DMS53 (cell line): ENCODE data around the gene FDXACB1.

Experiments used
- DNase-seq: peaks from one replicate; lab custom pipeline; 2025; lab: John Stamatoyannopoulos, UW

The FDXACB1 gene, protein sequence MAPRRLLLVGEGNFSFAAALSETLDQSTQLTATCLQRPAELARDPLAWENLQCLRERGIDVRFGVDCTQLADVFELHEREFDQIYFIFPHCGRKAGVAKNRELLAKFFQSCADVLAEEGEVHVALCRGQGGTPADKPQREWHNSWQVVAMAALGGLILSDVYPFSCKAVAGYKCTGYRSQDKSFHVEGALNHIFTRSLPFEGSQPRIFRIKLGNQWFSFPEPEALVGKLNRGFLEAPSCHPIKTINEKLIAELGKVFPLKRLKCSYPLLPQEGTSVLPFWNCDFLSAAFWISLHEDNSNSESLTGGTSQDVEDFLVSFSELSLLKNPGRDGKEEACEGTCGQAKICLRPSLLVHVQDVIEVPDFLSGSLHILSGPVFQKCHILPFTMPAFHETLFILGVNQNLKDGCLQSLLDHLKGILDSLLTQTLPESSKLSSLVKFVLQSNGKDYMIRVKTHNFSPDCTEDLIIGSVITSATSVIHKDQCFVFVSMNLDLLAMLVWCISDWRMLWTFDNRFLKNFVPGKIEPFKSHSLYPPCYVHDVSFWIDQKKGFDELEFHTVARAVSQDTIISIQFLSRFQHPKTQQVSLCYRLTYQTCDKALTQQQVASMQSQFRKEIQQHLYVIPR

DNA sequence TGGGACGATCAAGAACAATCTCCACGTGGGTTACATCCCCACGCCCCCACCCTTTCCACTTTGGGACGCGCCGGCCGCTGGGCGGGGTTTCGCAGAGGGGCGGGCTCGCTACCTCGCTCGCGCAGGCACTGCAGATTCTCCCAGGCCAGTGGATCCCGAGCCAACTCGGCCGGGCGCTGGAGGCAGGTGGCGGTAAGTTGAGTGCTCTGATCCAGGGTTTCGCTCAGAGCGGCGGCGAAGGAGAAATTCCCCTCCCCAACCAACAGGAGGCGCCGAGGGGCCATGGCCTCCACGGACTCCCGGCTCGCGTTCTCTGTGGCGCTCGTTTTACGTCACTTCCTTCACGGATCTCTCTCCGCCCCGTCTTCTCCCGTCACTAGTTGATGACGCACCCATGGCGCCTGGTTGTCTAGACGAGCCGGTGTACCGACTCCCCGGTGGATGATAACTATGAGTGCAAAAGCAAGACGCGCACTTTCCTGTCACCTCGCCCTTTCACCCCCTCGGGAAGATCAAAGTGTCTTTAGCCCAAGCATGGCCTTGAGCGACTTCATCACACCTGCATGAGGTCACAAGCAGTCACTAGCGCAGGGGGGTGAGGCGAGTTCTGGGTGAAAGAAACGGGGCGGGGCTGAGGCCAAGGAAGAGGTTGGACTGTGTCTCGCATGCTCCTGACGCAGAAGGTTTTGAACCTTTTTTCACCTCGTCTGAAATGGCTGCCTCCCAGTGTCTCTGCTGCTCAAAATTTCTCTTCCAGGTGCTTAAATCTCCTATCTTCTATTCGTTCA, at the start of gene FDXACB1, which contains the start of gene CFAP68:
TSS of gene FDXACB1 (minus strand) at position 317 of the 788 bp plus-strand sequence. CDS start at position 284, 33 bp downstream.
TSS of gene CFAP68 (plus strand) at position 693 of the 788 bp plus-strand sequence. CDS start at position 713, 20 bp downstream.
- peak; percentile 99 for DNase-seq

DNA sequence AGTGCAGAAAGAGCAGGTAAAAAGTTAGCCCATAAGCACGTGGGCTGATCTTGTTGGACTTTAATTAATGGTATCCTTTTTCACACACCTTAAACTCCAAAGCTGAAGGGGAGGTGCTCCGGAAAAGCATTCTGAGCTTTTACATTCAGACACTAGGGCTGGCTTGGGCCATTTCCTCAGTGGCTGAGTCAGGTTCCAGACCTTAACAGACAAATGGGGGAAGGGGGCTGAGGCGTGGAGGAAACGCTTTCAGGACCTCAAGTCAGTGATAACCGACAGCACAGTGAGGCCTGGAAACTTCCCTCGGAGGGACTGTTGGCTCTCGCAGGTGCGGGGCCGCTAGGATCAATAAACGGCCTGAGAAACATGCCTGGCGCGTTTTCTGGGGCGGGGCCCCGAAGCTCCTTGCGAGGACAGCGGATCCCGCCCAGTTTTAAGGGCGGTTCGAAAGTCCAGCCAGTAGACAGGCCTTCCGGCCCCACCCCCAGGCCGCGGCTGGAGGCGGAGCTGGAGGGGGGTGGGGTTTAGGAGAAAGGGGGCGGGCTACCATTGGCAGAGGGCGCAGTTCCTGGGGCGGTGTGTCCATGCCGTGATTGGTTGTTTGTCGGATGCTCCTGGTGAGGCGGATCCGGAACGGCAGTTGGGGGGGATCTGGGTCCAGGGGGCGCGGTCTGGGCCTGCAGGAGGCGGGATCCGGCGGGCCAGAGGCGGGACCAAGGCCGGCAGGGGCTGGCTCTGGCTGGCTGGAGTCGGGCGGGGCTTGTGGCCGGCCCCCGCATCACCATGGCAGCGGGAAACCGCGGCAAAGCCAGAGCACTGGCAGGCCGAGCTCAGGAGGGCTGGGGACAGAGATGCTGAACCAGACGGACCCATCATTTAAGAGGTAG, 47.8 kb upstream of the FDXACB1 start:
- peak; percentile 99 for DNase-seq

DNA sequence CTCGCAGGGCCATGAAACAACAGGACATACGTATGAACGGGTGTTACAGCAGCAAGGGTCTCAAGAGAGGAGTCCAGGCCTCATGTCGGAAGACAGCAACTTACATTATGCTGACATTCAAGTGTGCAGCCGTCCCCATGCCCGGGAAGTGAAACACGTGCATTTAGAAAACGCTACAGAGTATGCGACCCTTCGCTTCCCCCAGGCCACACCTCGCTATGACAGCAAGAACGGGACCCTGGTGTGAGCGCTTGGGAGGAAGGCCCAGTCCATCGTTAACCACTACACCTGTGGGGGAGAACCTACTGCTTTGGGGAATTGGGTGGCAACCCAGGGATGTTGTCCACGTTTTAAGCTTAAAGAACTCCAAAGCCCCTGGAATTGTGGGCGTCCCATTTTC, 47.0 kb upstream of the FDXACB1 start:
- no peak for DNase-seq

DNA sequence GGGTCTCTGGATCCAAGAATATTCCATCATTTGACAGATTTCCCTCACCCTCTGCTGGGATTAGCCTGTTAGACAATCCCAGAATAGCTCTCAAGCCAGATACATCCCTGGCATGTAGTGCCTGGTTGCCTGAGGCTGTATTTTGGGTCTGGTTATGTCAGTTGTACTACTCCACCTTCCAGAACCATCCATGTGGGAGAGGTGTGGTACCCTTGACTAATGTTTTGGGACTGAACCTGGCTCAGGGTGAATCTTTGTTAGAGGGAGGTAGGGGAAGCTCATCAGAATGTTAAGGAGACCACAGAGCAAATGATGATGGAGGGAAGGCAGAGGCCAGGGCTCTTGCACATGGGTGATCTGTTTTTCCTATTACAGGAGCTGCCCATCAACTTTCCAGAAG, 45.0 kb upstream of the FDXACB1 start:
- peak; percentile 56 for DNase-seq

DNA sequence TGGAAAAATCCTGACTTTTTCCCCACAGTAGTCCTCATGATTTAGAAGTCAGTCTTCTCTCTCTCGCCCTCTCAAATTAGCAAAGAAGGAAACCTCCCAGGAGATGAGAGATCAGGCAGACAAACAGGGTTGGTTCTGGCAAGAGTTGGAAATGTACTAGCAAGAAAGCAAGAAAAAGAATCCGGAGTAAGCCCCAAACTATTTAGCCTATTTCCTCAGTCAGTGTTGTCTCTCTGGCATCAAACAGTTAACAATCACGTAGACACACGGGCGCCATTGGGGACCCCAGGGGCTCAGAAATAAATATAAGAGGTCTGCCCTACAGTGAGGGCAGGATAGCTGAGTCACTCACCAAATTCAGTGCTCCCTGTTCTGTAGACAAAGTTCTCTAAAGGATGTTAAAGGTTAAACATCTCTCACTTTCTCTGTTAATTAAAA, 44.4 kb upstream of the FDXACB1 start:
- peak; percentile 27 for DNase-seq

DNA sequence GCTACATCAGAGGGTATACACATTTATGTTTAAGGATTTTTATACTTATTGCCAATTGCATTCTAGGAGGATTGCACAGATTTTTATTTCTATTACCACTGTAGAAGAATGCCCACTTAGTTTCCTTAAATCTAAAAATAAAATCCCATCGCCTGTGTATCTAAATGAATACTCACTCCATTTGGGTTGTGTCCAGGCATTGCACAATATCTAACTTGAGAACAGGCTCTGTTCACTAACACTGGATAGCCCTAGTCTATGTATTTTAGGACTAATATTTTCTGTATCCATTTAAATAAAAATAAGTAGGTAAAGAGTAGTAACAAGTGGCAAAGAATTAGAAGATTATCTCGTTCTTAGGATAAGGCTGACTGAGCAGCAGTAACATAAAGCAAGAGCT, 43.8 kb upstream of the FDXACB1 start:
- DNase-seq: peak; percentile 27

DNA sequence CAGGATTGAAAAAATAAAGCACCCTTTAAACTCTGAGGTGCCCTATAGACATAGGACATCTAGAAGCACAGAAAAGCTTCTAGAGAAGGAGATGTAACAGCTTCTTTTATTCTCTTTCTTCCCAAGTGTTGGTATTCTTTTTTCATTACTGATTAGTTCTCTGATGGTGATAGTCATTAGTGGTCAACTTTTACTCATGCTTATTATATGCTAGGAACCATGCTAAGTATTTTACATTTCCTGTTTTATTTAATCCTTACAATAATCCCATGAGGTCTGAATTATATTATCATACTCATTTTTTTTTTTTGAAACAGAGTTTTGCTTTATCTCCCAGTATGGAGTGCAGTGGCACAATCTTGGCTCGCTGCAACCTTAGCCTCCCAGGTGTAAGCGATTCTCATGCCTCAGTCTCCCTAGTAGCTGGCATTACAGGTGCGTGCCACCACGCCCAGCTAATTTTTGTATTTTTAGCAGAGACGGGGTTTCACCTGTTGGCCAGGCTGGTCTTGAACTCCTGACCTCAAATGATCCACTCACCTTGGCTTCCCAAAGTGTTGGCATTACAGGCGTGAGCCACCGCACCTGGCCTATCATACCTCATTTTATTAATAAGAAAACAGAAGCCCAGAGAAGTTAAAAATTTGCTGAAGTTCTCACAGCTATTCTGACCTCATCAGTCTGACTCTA, 42.7 kb upstream of the FDXACB1 start:
- no peak for DNase-seq

DNA sequence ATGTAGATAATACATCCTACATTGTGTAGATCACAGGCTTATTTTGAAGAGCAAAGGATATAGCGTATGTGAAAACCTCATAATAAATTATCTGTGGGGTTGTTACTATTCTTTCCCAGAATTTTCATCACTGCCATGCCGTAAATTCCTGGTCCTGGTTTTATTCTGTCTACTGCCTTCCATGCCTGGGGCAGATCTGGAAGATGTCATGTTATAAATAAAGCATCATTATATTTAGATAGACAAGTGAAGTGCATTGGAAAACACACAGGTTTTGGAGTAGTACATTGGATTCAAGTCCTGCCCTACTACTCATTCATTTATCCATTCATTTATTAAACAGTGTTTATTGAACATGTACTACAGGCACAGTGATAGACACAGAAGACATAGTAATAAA, 41.9 kb upstream of the FDXACB1 start:
- no peak for DNase-seq

DNA sequence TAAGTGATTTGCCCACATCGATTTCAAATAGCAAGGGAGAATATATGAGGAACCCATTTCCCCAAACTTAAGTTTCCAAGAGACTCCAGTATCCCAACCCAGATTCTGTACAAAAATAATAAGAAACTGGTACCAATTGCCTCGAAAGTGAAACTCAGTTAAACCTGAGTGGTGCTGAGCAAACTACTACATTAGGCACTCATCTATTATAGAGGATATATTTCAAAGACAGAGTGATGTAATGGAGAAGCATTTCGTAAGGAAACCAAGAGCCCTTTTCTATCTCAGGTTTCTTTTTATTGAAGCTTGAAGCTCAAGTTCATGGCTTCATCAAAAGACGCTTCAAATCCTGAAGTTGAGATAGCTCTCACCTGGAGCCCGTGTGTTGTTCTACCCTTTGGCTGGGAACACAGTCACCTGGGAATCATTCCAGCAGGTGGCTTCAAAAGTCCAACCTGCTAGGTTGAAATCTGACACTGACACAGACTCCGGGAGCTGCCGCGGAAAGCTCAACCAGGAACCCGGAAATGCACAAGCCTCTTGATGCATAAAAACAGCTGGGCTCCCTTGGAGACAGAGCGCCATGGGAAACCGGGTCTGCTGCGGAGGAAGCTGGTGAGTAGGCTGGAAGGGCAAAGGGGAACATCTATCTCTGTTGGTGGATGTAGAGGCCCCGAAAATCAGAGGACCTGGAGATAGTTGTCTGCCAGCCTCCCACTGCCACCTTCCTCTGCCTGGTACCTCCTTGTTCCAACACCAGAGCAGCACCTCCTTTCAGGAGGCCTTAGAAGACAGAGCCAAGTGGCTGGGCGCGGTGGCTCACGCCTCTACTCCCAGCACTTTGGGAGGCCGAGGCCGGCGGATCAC, 39.7 kb upstream of the FDXACB1 start, which contains the start of gene C11orf52:
TSS of gene C11orf52 (plus strand) at position 524 of the 867 bp plus-strand sequence. CDS start at position 584, 60 bp downstream.
- peak; percentile 99 for DNase-seq

DNA sequence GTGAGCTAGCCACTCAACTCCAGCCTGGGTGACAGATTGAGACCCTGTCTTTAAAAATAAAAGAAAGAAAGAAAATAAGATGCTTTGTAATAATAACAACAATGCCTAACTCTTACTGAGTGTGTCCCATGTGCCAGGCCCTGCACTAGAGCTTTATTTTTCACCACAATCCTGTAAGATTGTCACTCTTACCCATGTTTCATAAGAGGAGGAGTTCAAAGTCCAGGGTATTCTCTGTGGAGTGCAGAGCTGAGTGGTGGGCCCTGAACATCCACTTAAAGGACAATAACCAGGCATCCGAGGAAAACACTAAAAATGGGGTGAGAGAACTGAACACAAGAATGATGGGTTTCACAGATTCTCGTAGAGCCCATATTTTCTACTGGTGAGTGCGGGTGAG, 38.8 kb upstream of the FDXACB1 start:
- DNase-seq: peak; percentile 49

DNA sequence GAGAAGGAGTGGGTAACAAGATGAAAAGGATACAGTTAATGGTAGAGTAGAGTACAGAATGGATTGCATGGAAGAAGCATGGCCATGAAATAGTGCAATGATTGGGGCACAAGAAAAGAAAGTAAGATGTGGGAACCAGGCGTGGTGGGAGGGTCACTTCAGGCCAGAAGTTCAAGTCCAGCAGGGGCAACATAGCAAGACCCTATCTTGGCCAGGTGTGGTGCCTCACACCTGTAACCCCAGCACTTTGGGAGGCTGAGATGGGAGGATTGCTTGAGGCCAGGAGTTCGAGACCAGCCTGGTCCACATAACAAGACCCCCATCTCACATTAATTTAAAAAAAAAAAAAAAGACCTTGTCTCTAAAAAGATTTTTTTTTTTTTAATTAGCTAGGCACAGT, 38.3 kb upstream of the FDXACB1 start:
- no peak for DNase-seq

DNA sequence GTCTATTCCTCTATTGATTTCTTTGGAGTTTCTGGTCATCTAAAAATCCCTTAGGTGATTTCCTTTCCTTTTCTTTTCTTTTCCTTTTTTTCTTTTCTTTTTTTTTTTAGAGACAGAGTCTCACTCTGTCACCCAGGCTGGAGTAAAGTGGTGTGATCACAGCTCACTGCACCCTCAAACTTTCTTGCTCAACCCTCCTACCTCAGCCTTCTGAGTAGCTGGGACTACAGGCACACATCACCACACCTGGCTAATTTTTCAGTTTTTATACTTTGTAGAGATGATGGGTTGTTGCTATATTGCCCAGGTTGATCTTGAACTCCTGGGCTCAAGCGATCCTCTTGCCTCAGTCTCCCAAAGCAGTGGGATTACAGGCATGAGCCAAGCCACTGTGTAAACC, 37.8 kb upstream of the FDXACB1 start:
- DNase-seq: no peak

DNA sequence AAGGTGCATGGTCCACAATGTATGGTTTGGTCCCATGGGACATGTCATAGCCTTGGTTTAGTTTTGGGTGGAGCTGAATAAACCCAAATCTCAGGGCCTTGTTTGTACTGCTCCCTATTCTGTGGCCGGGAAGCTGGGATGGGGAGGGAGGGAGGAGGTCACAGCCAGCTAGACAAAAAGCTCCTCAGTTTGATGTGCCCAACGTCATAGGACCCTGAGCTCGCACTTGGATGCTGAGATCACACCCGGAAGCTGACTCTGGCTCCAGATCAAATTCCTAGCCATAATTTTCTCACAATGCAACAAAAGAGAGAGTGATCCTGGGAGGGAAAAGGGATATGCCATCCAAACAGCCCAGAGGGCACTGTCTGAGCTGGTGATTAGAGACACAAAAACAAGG, 35.0 kb upstream of the FDXACB1 start:
- DNase-seq: no peak

DNA sequence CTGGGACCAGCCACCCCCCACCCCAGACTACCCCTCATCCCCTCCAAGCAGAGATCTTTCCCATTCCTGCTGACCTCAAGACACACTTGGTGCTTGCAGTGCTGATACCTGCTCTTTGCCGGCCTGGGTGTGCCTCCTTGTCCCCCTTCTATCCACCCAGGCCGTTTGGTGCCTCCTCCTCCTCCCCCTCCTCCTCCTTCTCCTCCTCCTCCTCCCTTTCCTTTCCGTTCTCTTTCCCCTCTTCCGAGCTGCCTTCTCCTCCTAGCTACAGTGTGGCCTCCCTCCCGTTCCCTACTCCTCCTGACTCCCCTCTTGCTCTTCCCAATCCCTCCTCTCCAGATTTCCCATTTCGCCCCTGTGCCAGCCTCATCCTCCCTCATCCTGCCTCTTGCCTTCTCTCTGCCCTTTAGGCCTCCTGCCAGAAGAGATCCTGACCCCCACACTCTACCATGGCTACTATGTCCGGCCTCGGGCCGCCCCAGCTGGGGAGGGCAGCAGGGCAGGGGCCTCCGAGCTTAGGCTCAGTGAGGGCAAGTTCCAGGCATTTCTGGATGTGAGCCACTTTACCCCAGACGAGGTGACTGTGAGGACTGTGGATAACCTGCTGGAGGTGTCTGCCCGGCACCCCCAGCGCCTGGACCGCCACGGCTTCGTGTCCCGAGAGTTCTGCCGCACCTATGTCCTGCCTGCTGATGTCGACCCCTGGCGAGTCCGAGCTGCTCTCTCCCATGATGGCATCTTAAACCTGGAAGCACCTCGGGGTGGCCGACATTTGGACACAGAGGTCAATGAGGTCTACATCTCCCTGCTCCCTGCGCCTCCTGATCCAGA, 34.3 kb upstream of the FDXACB1 start:
- DNase-seq: no peak

DNA sequence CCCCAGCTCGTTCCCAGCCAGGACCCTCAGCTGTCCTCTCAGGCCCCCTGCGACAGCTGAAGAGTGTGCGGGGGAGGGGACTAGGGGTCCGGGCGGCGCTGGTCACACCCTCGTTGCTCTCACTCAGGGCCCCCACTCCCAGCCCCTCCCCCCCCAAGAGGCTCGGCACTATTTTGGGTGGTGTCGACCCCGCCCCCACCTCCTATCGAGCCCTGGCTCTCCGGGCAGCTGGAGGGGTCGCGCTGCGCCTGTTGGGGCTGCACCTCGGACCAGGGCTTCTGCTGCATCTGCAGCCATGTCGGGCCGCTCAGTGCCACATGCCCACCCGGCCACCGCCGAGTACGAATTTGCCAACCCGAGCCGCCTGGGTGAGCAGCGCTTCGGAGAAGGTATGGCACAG, 33.6 kb upstream of the FDXACB1 start, which contains the start of gene HSPB2:
TSS of gene HSPB2 (plus strand) at position 200 of the 400 bp plus-strand sequence. CDS start at position 296, 96 bp downstream.
- DNase-seq: no peak

DNA sequence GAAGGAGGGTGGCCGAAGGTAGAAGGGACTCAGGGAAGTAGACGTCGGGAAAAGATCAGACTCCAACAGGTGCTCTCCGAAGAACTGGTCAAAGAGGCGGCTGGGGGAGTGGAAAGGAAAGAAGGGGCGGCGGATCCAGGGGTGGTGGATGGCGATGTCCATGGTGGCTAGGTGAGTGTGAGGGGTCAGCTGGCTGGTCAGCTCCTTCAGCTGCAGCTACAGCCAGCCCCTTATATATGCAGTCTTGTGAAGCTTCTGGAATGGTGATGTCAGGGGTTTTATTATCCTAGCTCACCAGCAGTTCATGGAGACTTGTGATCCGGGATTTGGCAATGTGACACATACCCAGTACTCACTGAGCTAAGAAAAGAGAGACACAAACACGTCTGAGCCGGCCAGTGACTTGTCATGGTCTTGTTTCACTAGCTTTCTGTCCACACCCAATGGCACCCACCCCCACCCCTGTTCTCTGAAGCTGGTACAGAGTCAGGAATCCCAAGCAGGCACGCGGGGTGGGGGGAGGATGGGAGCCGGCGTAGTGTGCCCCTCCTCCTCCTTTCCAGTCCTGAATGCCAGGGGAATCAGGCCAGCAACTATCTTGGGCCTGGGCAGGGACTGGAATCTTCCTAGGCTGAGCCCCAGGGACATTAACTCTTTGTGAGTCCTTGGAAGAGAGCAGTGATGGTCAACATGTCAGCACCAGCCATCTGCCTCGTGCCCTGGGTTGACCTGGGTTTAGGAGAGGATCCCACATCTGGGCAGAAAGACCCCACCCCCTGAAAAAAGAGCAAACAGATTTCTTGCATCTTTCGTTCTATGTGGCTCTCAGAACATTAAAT, 32.8 kb upstream of the FDXACB1 start, which contains the start of gene CRYAB:
TSS of gene CRYAB (minus strand) at position 208 of the 839 bp plus-strand sequence. CDS start at position 162, 46 bp downstream.
- peak; percentile 14 for DNase-seq
